ENCODE data around the gene C18orf54. TPM values are rescaled to one million over a fixed set of nuclear protein-coding genes. Genes with fewer than 3 reads are reported as not detected.
A peak's percentile ranks its signal among the peaks of the same experiment; 100 is the strongest.
"Not testable (repeated sequence)": the region's sequence is repeated elsewhere in the genome, so short reads cannot be mapped to it uniquely, and the experiment has no call there.

Gene C18orf54
- 15.8 TPM for polyA plus RNA-seq (ENCODE audit: insufficient read length)
- long read RNA-seq, donor 1, full-length matches to known transcripts = 1 of 6 reads
- long read RNA-seq, donor 1, partial matches to known transcripts = 5 of 6 reads
- long read RNA-seq, donor 1, other reads (novel, unspliced or antisense) = 0 of 6 reads
- long read RNA-seq, donor 2 = 0 reads
- long read RNA-seq, donor 3, full-length matches to known transcripts = 2 of 2 reads
- long read RNA-seq, donor 3, partial matches to known transcripts = 0 of 2 reads
- long read RNA-seq, donor 3, other reads (novel, unspliced or antisense) = 0 of 2 reads
- long read RNA-seq, donor 4 = 0 reads
- long read RNA-seq, donor 5 = 0 reads
- long read RNA-seq, donor 6, partial matches to known transcripts = 0 of 1 reads
- long read RNA-seq, donor 6, other reads (novel, unspliced or antisense) = 0 of 1 reads
- long read RNA-seq, donor 7, partial matches to known transcripts = 0 of 1 reads
- long read RNA-seq, donor 7, other reads (novel, unspliced or antisense) = 0 of 1 reads
- long read RNA-seq, donor 8 = 0 reads

DNA sequence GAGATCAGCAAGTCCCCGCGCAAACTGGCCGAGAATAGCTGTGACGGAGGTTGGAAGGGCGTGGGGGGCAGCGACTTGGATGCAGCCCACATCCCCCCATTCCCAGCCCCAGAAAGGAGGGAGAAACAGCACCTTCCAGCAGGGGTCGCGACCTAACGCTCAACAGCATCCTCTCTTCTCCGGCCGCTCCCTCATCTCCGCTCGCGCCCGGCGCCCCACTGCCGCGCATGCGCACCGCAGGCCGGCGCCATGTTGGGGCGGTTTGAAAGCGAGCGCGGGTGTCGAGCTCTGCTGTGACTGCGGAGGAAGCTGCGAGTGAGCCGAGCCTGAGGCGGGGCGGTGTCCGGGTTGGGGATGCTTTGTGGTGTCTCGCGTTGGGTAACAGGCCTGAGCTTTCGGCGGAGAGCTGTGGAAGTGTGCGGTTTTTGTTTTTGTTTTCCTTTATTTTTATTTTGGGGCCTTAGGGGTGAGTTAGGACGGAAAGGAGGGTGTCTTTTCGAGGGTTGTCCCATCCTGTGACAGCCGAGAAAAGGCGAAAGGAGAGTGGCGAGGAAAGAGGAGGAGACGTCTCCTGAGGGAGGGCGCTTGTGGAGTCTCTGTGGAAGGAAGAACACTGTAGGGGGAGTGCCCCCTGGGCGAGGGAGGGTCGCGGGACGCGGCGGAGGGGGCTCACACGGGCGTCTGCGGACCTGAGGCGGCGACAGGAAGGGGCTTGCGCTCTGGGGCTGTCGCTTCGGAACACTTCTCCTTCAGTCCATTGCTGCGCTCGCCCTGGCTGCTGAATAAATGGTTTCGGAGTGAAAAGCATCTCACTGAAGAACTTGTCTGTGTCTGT lies at the start of gene C18orf54, which contains the start of gene STARD6:
C18orf54 (plus strand) TSS at position 247 of the 835 bp plus-strand sequence. CDS start 2,667 bp downstream, outside the sequence.
STARD6 (minus strand) TSS at position 199 of the 835 bp plus-strand sequence. CDS start 3,285 bp downstream, outside the sequence.
- peak; percentile 86 for DNase-seq

- not testable (repeated sequence) for DNase-seq
Measured at GRCh38 chr18:54309564-54309963, 48.1 kb upstream of the C18orf54 start.

- DNase-seq = no peak
Measured at GRCh38 chr18:54316071-54316820, 41.5 kb upstream of the C18orf54 start.

DNA sequence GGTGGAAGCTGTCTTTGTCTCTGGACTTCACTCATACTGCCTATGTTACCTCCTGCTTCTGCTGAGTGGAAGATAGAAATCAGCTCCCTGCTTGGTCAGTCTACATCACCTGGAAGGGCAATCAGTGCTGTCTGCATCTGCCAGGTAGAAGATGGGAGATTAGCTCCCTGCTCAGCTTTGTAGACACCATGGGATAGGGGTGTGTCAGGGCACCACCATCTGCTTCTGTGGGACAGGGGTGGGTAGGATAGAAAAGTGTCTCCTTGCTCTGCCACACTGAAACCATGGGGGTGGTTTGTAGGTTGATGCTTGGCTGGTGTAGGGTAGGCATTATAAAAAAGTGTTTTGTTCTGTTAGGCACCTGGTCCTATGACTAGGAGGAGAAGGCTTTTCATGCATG lies 34.1 kb upstream of the C18orf54 start:
- no peak for DNase-seq

DNA sequence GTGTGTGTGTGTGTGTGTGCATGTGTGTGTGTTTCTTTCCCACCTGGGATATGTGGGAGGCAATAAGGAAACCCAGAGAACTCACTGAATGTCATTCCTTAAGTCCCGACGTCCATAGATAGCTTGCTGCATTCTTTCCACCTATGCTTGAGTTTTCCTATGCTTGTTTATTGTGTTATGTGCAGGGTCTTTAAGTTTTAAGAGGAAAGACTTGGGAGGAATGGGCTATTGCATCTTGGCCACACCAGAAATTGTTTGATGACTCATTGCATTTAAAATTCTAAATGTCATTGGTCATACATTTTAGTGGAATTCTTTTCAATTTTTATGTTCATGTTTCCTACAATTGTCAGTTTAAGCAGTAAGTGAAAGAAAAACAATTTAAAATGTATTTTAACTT lies 33.7 kb upstream of the C18orf54 start:
- DNase-seq = no peak

GRCh38 chr18:54327818-54328217 lies 29.9 kb upstream of the C18orf54 start:
- DNase-seq = no peak

- no peak for DNase-seq
Measured at GRCh38 chr18:54329787-54330186, 27.9 kb upstream of the C18orf54 start.

GRCh38 chr18:54330768-54331548 lies 26.7 kb upstream of the C18orf54 start:
- no peak for DNase-seq

- no peak for DNase-seq
Measured at GRCh38 chr18:54335638-54336173, 22.0 kb upstream of the C18orf54 start.

GRCh38 chr18:54338230-54338629 lies 19.5 kb upstream of the C18orf54 start:
- no peak for DNase-seq

DNA sequence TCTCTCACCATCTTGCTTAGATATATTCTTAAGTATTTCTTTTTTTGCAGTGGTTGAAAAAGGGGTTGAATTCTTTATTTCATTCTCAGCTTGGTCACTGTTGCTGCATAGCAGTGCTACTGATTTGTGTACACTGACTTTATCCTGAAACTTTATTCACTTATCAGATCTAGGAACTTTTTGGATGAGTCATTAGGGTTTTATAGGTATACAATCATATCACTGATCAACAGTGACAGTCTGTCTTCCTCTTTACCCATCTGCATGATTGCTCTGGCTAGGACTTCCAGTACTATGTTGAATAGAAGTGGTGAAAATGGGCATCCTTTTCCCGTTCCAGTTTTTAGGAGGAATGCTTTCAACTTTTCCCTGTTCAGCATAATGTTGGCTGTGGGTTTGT lies 6.5 kb upstream of the C18orf54 start:
- no peak for DNase-seq

DNA sequence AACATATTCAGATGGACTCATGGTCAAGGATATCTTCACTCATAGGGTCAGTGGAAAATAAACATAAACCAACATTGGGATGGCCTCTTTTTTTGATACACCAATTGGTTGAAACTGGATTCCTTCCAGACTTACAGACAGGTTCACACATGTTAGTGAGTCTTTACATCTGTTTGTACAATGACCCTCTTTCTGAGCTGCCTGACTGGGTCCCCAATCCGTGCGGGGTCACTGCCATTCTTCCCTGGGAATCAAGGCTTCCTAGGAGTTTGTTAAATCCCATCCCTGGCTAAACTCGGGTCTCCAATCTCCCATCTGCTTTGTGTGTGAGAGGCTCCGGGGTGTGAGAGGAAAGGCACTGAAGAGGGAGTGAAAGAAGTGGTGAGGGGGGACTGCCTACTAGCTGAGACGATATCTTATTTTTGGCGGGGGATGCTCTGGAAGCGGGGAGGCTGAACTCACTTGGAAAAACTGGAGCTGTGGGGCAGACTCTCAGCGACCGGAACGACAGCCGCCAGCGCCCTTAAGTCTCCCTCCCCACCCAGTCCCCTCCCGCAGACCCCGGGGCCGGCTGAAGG lies 535 bp upstream of the C18orf54 start:
- no peak for DNase-seq

DNA sequence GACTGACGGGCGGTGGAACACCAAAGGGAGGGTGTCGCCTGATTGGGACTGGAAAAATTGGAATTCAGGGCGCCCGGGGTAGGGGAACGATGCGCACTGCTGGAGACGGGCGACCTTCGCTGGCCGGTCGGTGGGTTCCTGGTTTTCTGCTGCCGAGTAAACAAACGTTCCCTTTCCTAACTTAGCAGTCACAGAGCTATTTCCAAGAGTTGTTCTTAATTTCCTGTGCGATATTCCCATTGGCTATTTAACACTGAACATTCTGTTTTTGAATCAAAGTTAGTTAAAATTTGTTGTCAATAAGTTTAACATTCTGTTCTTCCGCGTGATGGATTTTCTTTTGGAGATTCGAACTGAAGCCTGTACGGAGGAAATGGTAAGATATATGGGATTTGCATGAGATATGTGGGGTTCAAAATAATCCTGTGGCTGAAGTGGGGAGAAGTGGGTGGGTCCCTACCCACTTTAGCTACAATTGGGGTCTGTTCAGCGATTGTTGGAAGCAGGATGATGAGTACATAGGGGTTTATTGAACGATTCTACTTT lies 862 bp downstream of the C18orf54 start:
- peak; percentile 37 for DNase-seq

GRCh38 chr18:54359233-54359632 lies 1.5 kb downstream of the C18orf54 start:
- DNase-seq = peak; percentile 5

DNA sequence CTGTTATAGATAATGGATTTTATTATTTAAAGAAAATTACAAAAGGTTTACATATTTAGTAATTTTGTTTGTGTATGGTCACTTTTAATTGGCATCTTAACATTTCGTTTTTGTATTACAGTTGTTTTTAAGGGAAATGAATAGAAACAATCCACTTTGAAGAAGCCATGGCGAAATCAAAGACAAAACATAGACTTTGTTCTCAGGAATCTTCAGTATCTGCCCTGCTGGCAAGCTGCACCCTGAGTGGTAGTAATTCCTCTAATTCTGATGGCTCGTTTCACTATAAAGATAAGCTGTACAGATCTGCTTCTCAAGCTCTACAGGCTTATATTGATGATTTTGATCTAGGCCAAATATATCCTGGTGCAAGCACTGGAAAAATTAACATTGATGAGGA lies 2.7 kb downstream of the C18orf54 start:
- no peak for DNase-seq

DNA sequence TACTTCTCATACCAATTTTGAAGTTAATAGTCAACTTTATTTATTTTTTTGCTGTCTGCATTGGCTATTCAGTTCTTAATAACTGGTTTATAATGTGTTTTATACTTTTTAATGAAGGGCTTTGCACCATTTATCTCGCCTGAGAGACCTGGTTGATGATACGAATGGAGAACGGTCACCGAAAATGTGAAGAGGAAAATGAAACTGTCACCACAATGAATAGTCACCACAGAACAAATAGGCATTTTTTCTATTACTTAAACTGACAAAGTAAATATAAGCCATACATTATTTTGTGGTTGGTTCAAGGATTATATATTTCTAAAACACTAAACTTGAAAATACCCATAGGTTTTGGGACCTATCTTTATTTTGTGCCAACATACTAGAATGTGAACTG lies 20.4 kb downstream of the C18orf54 start:
- no peak for DNase-seq

DNA sequence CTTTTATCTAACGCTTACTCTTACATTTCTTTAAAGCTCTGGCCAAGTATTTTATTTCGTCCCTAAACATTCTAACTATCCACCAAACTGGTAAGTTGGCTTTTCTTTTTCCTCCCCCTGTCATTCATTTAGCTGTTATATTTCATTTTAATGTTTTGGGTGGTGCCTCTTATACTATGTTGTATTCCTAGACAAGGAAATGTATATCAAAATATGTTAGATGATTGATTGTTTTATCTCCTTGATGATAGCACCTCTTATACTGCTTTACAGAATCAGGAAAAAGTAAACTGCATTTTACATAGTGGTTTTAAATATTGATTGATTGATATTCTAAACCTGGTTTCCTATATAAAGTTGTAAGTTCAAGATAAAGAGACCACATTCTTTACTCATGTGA lies 23.9 kb downstream of the C18orf54 start:
- no peak for DNase-seq

- no peak for DNase-seq
Measured at GRCh38 chr18:54382076-54382475, 24.4 kb downstream of the C18orf54 start.

GRCh38 chr18:54382733-54383252 lies 25.1 kb downstream of the C18orf54 start:
- DNase-seq = no peak

DNA sequence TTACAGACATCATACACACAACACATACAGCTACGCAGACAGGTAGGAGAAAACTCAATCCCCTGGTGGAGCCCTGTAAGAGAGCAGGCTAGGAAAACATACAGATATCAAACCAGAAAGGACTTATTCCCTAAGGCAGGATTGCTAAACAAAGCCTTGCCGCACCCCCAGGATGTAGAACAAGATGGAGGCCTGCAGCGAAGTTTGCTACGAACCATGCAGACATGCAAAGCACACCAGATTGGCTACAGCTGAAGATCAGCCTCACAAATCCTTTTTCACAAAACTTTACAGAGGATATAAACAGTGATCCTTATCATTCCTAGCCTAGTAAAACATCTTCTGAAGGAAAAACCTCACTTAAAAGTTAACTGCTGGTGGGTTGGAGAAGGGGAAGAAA lies 28.3 kb downstream of the C18orf54 start:
- DNase-seq = no peak
